ENCODE measurements around the gene TRH. TPM values are rescaled to one million over a fixed set of nuclear protein-coding genes. Genes with fewer than 3 reads are reported as not detected.

Gene TRH
- total and polyA plus RNA-seq, 2 experiments from 2014 or later, result 0.27 TPM; not detected in 1

DNA sequence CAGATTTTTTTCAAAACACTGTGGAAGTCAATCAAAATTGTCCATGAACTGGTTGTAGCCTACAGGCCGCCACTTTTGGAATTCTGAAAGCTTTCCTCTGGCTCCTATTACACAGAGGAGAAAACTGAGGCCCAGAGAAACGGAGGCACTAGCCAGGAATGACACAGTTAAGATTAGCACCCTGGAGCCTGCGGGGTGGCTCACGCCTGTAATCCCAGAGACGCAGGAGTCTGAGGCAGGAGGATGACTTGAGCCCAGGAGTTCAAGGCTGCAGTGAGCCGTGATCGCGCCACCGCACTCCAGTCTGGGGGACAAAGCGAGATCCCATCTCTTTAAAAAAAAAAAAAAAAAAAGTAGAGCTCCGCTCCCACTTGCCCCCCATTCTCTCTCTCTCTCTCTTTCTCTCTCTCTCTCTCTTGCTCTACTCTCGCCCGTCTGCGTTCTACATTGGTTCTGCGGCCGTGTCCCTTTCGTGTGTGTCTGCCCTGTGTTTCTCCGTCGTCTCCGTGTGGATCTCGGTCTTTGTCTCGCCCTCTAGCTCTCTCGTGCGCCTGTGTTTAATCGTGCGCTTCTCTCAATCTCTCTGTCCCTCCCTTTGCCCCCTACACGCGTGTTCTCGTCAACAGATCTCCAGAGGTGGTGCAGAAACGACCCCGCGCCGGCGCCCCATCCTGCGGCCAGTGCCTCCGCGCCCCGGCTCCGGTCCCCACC is 512 bp upstream of the TRH start:
- peak overlapping the region; percentile 5 for H3K4me3 ChIP-seq
- whole genome bisulfite sequencing (ENCODE audit: low lambda C conversion rate, missing lambda C conversion rate), result 35% methylated on average over 23 of the region's 39 CpGs
- peak overlapping the region; percentile 88 for H3K4me2 ChIP-seq
- no peak for TF ChIP-seq EZH2phosphoT487 (IDR thresholded peaks at IDR 0.05; ENCODE audit: low read depth, severe bottlenecking, unreplicated experiment)
- TF ChIP-seq EZH2 (IDR thresholded peaks at IDR 0.05; ENCODE audit: borderline replicate concordance), result no peak
- TF ChIP-seq, protein P1, sequence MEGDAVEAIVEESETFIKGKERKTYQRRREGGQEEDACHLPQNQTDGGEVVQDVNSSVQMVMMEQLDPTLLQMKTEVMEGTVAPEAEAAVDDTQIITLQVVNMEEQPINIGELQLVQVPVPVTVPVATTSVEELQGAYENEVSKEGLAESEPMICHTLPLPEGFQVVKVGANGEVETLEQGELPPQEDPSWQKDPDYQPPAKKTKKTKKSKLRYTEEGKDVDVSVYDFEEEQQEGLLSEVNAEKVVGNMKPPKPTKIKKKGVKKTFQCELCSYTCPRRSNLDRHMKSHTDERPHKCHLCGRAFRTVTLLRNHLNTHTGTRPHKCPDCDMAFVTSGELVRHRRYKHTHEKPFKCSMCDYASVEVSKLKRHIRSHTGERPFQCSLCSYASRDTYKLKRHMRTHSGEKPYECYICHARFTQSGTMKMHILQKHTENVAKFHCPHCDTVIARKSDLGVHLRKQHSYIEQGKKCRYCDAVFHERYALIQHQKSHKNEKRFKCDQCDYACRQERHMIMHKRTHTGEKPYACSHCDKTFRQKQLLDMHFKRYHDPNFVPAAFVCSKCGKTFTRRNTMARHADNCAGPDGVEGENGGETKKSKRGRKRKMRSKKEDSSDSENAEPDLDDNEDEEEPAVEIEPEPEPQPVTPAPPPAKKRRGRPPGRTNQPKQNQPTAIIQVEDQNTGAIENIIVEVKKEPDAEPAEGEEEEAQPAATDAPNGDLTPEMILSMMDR (IDR thresholded peaks at IDR 0.05; ENCODE audit: poor library complexity), result no peak
- H4K20me1 ChIP-seq (ENCODE audit: insufficient read depth, poor library complexity, severe bottlenecking), result no peaks in the 10 kb centered on the region
- H3K9me3 ChIP-seq (ENCODE audit: low read depth), result no peaks in the 10 kb centered on the region
- no peak overlapping the region for H3K27ac ChIP-seq
- no peaks in the 10 kb centered on the region for H3K36me3 ChIP-seq (replicated peaks; ENCODE audit: insufficient read depth, low read depth)
- H3K4me1 ChIP-seq (ENCODE audit: insufficient read depth), result peaks cover 13% of the 10 kb centered on the region
- no peaks in the 10 kb centered on the region for H3K79me2 ChIP-seq
- no peaks in the 10 kb centered on the region for H3K9me2 ChIP-seq (replicated peaks; ENCODE audit: insufficient read depth)
- peak overlapping the region; percentile 49 for H2AFZ ChIP-seq
- DNase-seq (ENCODE audit: low spot score), result no peak
- H3K27me3 ChIP-seq, result peaks cover 63% of the 10 kb centered on the region

DNA sequence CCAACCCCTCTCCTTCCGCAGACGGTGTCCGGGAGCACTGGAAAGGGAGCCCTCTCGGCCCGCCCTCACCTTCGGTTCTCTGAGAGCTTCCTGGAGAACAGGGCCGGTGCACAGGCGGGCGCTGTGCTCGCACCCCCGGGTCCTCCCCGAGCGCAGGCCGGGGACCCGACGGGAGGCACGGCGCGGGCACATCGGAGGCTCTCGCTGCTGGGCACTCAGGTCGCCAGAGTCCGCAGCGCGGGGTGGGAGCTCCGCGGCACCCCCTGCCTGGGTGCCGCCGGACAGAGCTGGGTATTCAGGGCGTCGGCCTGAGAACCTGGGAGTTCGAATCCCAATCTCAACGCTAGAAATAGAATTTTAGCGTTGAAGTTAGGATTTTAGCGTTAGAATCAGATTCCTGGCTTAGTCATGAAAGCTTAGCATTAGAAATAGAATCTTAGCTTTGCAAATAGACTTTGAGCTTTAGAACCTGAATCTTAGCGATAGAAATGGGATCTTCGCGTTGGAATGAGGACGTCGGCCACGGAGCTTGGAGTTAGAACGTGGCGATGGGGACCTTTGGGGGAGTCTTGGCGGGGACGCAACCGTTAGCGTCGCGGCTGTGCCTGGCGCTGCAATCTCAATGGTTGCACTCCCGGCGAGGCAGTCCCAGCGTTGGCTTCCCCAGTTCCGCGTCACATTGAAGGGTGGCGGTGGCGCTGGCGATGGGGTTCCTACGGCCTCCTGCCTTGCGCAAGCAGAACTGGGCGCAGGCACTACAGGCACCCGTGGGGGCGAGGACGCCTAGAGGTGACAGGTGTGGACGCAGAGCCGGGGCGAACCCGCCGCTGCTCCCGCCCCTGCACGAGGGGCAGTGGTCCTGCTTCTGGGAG is 549 bp downstream of the TRH start:
- Histone ChIP-seq H3K4me1 (ENCODE audit: insufficient read depth) (peaks cover 13% of the 10 kb centered on the region), H3K4me2 (peak overlapping the region; percentile 88), H3K9me3 (ENCODE audit: low read depth) (no peaks in the 10 kb centered on the region), H3K27ac (no peak overlapping the region), H3K36me3 (replicated peaks; ENCODE audit: insufficient read depth, low read depth) (no peaks in the 10 kb centered on the region), H3K27me3 (peaks cover 72% of the 10 kb centered on the region), H2AFZ (peak overlapping the region; percentile 49), H3K9me2 (replicated peaks; ENCODE audit: insufficient read depth) (no peaks in the 10 kb centered on the region), H3K4me3 (peak overlapping the region; percentile 5), H4K20me1 (ENCODE audit: insufficient read depth, poor library complexity, severe bottlenecking) (no peaks in the 10 kb centered on the region), H3K79me2 (no peaks in the 10 kb centered on the region)
- TF ChIP-seq, protein P1 (IDR thresholded peaks at IDR 0.05; ENCODE audit: poor library complexity), result no peak
- TF ChIP-seq EZH2 (IDR thresholded peaks at IDR 0.05; ENCODE audit: borderline replicate concordance), result peak; percentile 91
- WGBS (ENCODE audit: low lambda C conversion rate, missing lambda C conversion rate), result 6% methylated on average over 70 of the region's 71 CpGs
- peak; percentile 21 for DNase-seq (ENCODE audit: low spot score)

DNA sequence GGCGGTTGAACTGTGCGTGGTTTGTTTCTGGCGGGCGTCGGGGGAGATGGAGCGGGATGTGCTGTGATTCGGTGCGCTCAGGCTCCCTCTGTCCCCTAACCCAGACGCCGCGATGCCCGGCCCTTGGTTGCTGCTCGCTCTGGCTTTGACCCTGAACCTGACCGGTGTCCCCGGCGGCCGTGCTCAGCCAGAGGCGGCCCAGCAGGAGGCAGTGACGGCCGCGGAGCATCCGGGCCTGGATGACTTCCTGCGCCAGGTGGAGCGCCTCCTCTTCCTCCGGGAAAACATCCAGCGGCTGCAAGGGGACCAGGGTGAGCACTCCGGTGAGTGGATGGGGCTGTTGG is 1.2 kb downstream of the TRH start:
- H3K9me2 ChIP-seq (replicated peaks; ENCODE audit: insufficient read depth), result no peaks in the 10 kb centered on the region
- H2AFZ ChIP-seq, result no peak overlapping the region
- TF ChIP-seq EZH2 (IDR thresholded peaks at IDR 0.05; ENCODE audit: borderline replicate concordance), result no peak
- TF ChIP-seq, protein P1 (IDR thresholded peaks at IDR 0.05; ENCODE audit: poor library complexity), result peak; percentile 21
- TF ChIP-seq EZH2phosphoT487 (IDR thresholded peaks at IDR 0.05; ENCODE audit: low read depth, severe bottlenecking, unreplicated experiment), result no peak
- H3K27me3 ChIP-seq, result peaks cover 77% of the 10 kb centered on the region
- DNase-seq (ENCODE audit: low spot score), result peak; percentile 26
- H3K4me2 ChIP-seq, result peak overlapping the region; percentile 88
- WGBS (ENCODE audit: low lambda C conversion rate, missing lambda C conversion rate), result 8% methylated on average over 27 of the region's 27 CpGs
- H3K9me3 ChIP-seq (ENCODE audit: low read depth), result no peaks in the 10 kb centered on the region
- no peak overlapping the region for H3K27ac ChIP-seq
- H3K4me1 ChIP-seq (ENCODE audit: insufficient read depth), result peaks cover 13% of the 10 kb centered on the region
- no peaks in the 10 kb centered on the region for H3K79me2 ChIP-seq
- H4K20me1 ChIP-seq (ENCODE audit: insufficient read depth, poor library complexity, severe bottlenecking), result no peaks in the 10 kb centered on the region
- no peak overlapping the region for H3K4me3 ChIP-seq
- H3K36me3 ChIP-seq (replicated peaks; ENCODE audit: insufficient read depth, low read depth), result no peaks in the 10 kb centered on the region

All from hepatocyte (in vitro differentiated cells).